Lower leg skin (tissue), 3 donors: ENCODE measurements around the gene PPL.

ENCODE experiments used
- POLR2A ChIP-seq, 2 donors: fragments of 450-650 bp; IDR thresholded peaks; one replicate each; pipeline ENCODE4 v1.6.1; 2016 to 2017; ENCODE audit warnings: antibody characterized with exemption in 2 of 2, mild to moderate bottlenecking in 1 of 2, moderate library complexity in 1 of 2
- TF ChIP-seq, protein P1 (sequence below), 3 donors: fragments of 450-650 bp; IDR thresholded peaks; one replicate each; pipeline ENCODE4 v1.5.1; 2016; ENCODE audit warnings: antibody characterized with exemption in 3 of 3, mild to moderate bottlenecking in 3 of 3, moderate library complexity in 2 of 3

DNA sequence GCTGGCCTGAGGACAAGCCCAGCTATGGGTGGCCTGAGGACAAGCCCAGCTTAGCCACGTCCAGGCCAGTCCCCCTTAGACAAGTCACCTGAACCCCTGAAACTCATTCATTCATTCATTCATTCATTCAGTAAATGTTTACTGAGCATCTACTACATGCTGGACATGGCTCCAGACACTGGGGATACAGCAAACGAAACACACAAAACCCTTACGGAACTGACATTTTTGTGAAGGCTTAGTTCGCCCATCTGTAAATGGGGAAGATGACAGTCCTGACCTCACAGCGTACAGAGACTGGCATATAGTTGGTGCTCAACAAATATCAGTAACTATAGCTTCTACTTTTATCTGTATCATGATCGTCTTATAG, 37.5 kb downstream of the PPL start:
- no peak for TF ChIP-seq POLR2A (IDR thresholded peaks at IDR 0.05)
- TF ChIP-seq, protein P1, sequence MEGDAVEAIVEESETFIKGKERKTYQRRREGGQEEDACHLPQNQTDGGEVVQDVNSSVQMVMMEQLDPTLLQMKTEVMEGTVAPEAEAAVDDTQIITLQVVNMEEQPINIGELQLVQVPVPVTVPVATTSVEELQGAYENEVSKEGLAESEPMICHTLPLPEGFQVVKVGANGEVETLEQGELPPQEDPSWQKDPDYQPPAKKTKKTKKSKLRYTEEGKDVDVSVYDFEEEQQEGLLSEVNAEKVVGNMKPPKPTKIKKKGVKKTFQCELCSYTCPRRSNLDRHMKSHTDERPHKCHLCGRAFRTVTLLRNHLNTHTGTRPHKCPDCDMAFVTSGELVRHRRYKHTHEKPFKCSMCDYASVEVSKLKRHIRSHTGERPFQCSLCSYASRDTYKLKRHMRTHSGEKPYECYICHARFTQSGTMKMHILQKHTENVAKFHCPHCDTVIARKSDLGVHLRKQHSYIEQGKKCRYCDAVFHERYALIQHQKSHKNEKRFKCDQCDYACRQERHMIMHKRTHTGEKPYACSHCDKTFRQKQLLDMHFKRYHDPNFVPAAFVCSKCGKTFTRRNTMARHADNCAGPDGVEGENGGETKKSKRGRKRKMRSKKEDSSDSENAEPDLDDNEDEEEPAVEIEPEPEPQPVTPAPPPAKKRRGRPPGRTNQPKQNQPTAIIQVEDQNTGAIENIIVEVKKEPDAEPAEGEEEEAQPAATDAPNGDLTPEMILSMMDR (IDR thresholded peaks at IDR 0.05) = no peak
